ENCODE measurements around the gene FEM1C.

The FEM1C gene

DNA sequence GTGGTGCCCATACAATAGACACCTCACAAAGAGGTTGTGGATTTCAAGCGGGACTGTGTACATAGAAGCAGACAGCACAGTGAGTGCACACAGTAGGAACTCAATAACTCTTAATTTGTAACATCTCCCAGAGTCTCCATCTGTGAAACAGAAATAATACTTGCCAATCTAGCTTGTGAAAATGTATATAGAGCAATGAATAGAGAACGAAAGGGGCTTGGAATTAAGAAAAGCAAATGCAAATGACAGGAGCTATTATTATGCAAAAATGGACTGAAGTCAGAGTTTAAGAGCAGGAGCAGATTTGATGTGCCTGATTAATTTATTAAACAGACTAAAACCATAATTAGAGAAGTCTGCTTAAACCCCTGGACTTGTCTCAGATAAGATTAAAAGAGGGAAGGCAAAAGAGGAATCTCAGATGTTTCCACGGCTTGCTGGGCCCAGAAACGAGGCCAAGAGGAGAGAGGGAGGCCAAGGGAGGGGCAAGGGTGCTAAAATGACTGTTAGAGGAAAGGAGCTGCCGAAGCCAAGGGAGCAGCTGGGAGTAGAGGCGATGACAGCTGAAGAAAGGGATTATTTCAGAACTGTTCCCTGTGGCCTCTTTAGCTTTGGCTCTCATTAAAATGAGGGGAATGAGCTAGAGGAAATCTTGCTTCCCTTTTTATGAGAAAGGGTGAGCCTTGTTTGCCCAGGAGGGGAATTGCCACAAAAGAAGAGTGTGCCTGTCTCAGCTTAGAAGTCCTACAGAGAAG, 72.1 kb downstream of the FEM1C start:
- DNase-seq, result no peak

DNA sequence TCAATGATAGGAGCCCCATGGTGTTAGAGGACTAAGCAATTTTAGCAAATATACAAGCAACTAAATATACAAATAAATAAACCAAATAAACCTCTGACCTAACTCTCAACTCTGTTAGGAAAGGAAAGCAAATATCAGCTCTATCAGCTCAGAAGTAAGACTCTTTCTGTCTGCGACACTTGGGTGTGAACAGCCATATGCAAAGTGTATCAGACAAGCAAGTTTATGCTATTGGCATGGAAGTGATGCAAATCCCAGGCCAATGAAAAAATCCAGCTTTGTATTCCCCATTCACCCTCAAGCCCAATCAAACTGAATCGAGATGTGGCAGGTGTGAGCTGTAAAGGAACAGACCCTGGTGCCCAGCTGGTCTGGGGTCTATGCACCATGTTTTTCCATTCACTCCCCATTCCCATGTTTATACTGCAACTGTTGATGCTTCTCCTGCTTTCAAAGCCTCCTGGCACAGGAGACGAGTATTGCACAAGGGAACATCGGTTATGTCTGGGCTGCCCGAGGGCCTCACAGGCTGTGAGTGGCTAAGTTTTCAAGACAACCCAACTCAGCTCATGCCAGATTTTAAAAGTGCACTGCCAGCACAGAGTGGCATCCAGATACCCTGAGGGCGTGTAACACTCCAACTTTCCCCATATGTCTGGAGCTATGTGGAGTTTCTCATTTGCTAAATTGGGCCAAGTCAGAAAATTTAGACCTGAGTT, 73.1 kb downstream of the FEM1C start:
- DNase-seq, result no peak

DNA sequence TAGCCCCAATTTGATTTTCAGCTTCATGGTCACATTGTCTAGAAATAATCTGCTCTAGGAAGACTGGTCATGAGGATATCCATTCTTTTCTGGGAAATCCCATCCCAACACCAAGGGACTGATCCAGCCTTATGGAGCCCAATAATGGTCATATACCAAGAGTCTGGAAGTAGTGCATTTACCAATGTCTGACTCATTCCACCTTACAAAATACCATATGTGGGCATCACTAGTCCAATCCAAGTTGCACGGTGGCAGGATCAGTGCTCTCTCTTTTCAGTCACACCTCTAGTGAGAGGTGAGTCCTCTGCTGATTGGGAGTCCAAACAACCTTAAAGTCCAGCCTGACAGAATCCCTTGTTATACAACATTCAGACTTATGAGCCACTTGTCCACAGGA, 73.7 kb downstream of the FEM1C start:
- no peak for DNase-seq

All from hematopoietic multipotent progenitor cell treated with erythropoietin and hydrocortisone succinate and interleukin-3 and kit ligand, for 6 days (in vitro differentiated cells).